Fibroblast of lung (primary cell): ENCODE measurements around the gene RPL23. TPM values are rescaled to one million over a fixed set of nuclear protein-coding genes. Genes with fewer than 3 reads are reported as not detected.

Experiments
- DNase-seq, 2 donors: peaks; one replicate each; pipeline versions ENCODE4 v3.0.0 to v3.0.0-alpha.2; 2010; ENCODE audit warnings: low read depth in 2 of 2
- H2AFZ ChIP-seq: 2 replicates; pipeline ENCODE4 v1.5.1; 2012; ENCODE audit warnings: low read length, control low read depth, inconsistent platforms
- H3K27ac ChIP-seq: 2 replicates; pipeline ENCODE4 v1.5.1; 2011; ENCODE audit warnings: low read length, control low read depth; ENCODE audit not compliant: insufficient read depth
- H3K27me3 ChIP-seq: 2 replicates; pipeline ENCODE4 v1.5.1; 2011; ENCODE audit warnings: mild to moderate bottlenecking, low read length; ENCODE audit not compliant: control insufficient read depth, insufficient read depth
- H3K36me3 ChIP-seq: 2 replicates; pipeline ENCODE4 v1.5.1; 2011; ENCODE audit warnings: low read length; ENCODE audit not compliant: control insufficient read depth, insufficient read depth
- H3K4me1 ChIP-seq: 2 replicates; pipeline ENCODE4 v1.5.1; 2011; ENCODE audit warnings: low read length; ENCODE audit not compliant: control insufficient read depth, insufficient read depth; ENCODE audit errors: extremely low read depth
- H3K4me2 ChIP-seq: 2 replicates; pipeline ENCODE4 v1.5.1; 2011; ENCODE audit warnings: low read length, control low read depth; ENCODE audit not compliant: insufficient read depth; ENCODE audit errors: extremely low read depth
- H3K4me3 ChIP-seq, 4 experiments: fragments of 200-600 bp in 1 of 4; sonication (generic) in 1 of 4; replicated peaks in 1 of 4; 2 replicates each; pipeline ENCODE4 v1.5.1; 2011 to 2016; ENCODE audit warnings: low read length in 4 of 4, low read depth in 3 of 4, mild to moderate bottlenecking in 3 of 4, control low read depth in 2 of 4, inconsistent platforms in 1 of 4, mixed read lengths in 1 of 4; ENCODE audit not compliant: insufficient read depth in 1 of 4; ENCODE audit errors: control extremely low read depth in 1 of 4
- H3K79me2 ChIP-seq: 2 replicates; pipeline ENCODE4 v1.5.1; 2012; ENCODE audit warnings: mild to moderate bottlenecking, low read length, inconsistent platforms; ENCODE audit not compliant: control insufficient read depth, insufficient read depth
- H3K9ac ChIP-seq: 2 replicates; pipeline ENCODE4 v1.5.1; 2011; ENCODE audit warnings: mild to moderate bottlenecking, low read length, control low read depth; ENCODE audit not compliant: insufficient read depth
- H3K9me3 ChIP-seq: 2 replicates; pipeline ENCODE4 v1.5.1; 2012; ENCODE audit warnings: low read depth, low read length; ENCODE audit not compliant: control insufficient read depth, insufficient read depth
- H4K20me1 ChIP-seq: 2 replicates; pipeline ENCODE4 v1.5.1; 2011; ENCODE audit warnings: low read length; ENCODE audit not compliant: control insufficient read depth, insufficient read depth; ENCODE audit errors: extremely low read depth
- CTCF ChIP-seq, 2 donors: IDR thresholded peaks in 1 of 2; conservative IDR thresholded peaks in 1 of 2; 1 replicate in 1 of 2; 2 replicates in 1 of 2; pipeline ENCODE4 v1.5.1; 2011 to 2012; ENCODE audit warnings: low read length in 2 of 2, control low read depth in 1 of 2, inconsistent platforms in 1 of 2, low read depth in 1 of 2, mild to moderate bottlenecking in 1 of 2
- EZH2 ChIP-seq: IDR thresholded peaks from 2 replicates; pipeline ENCODE4 v1.5.1; 2012; ENCODE audit warnings: low read length, control low read depth, mild to moderate bottlenecking; ENCODE audit errors: missing control alignments
- polyA plus RNA-seq, 2 donors: library from polyadenylated mRNA; depleted of rRNA in 1 of 2; stranded (reverse) in 1 of 2; unstranded in 1 of 2; fragments of >200 nt; gene quantifications; 2 replicates each; pipeline ENCODE4 v1.2.1, GENCODE V29; 2011 to 2012; ENCODE audit warnings: missing spikeins in 1 of 2
- total RNA-seq: library from RNA; depleted of rRNA; stranded (reverse); fragments of >200 nt; gene quantifications from 2 replicates; pipeline ENCODE4 v1.2.1, GENCODE V29; 2014

The RPL23 gene
- total and polyA plus RNA-seq, 2 donors (not counting 1 experiment from before 2014, with no cell fraction given) = 1,552 to 2,693 TPM

DNA sequence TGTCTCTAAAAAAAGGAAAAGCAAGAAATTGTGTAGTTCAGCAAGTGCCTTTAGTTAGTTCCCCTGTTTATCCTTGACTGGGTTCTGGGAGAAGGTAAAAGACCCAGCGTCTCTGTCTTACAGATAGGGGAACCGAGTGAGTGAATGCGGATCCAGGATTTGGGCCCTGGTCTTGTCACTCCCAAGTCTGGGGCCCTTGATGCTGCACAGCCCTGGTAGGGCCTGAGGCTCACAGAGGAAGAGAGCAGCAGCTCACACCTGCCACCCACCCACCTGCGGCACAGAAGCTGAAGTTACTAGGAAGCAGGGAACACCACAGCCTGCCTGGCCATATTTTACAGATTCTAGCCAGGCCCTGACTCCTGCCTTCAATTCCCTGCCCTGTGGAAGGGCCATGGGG lies 38.6 kb upstream of the RPL23 start:
- no peaks in the 10 kb centered on the region for H3K9me3 ChIP-seq
- TF ChIP-seq EZH2 = no peak
- TF ChIP-seq CTCF (conservative IDR thresholded peaks at IDR 0.05 in 1 of 2, IDR thresholded peaks at IDR 0.05 in 1 of 2; ENCODE audit: low read depth in 1 of 2, low read length in 2 of 2) = no peak
- H2AFZ ChIP-seq = no peak overlapping the region
- no peak overlapping the region for H3K4me2 ChIP-seq
- H3K9ac ChIP-seq = no peak overlapping the region
- peaks cover 45% of the 10 kb centered on the region for H3K36me3 ChIP-seq
- H3K27ac ChIP-seq = no peak overlapping the region
- H4K20me1 ChIP-seq = no peaks in the 10 kb centered on the region
- H3K4me1 ChIP-seq = peaks cover 17% of the 10 kb centered on the region
- H3K27me3 ChIP-seq = no peaks in the 10 kb centered on the region
- H3K4me3 ChIP-seq = no peak overlapping the region
- H3K79me2 ChIP-seq = peaks cover 73% of the 10 kb centered on the region
- no peak for DNase-seq

DNA sequence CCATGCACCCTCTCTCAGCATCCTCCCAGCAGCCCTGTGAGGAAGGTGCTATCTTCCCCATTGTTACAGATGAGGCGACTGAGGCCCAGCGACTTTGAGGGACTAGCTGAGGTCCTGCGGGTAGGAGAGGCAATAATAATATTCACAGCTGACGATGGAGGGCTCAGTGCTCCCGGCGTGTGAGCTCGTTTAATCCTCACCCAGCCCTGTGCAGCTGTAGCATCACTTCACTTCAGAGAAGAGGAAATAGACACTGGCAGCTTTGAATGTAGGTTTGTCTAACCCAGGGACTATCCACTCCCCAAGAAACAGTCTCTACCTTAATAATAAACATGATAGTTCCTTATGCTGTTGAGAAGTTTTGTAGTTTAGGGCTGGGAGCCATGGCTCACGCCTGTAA lies 37.9 kb upstream of the RPL23 start:
- Histone ChIP-seq H2AFZ (no peak overlapping the region), H4K20me1 (no peaks in the 10 kb centered on the region)

DNA sequence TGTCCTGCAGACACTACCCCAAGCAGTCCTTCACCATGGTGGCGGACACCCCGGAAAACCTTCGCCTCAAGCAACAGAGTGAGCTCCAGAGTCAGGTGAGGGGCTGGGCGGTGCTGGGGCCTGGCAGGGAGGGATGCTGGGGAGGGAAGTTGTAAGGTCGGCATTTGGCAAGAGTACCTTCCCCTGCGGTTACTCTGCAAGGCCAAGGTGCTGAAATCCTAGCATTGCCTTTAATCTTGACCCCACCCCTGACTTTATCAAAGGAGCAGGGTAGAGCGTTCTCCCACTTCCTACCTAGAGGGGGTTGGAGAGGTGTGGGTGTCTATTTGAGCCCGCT lies 36.9 kb upstream of the RPL23 start:
- H3K4me2 ChIP-seq = no peak overlapping the region
- H3K9ac ChIP-seq = no peak overlapping the region
- H3K79me2 ChIP-seq = peaks cover 75% of the 10 kb centered on the region
- no peak for DNase-seq
- H3K27ac ChIP-seq = no peak overlapping the region
- peaks cover 14% of the 10 kb centered on the region for H3K4me1 ChIP-seq
- TF ChIP-seq CTCF (conservative IDR thresholded peaks at IDR 0.05 in 1 of 2, IDR thresholded peaks at IDR 0.05 in 1 of 2; ENCODE audit: low read depth in 1 of 2, low read length in 2 of 2) (no peak), EZH2 (no peak)
- H3K9me3 ChIP-seq = no peaks in the 10 kb centered on the region
- no peaks in the 10 kb centered on the region for H3K27me3 ChIP-seq
- no peak overlapping the region for H3K4me3 ChIP-seq
- no peaks in the 10 kb centered on the region for H4K20me1 ChIP-seq
- H3K36me3 ChIP-seq = peaks cover 38% of the 10 kb centered on the region
- H2AFZ ChIP-seq = no peak overlapping the region

More for the DNA sequence above, 37.9 kb upstream of the RPL23 start:
- Histone ChIP-seq H3K4me1 (peaks cover 11% of the 10 kb centered on the region), H3K9ac (no peak overlapping the region), H3K27me3 (no peaks in the 10 kb centered on the region), H3K79me2 (peaks cover 74% of the 10 kb centered on the region), H3K9me3 (no peaks in the 10 kb centered on the region), H3K36me3 (peaks cover 43% of the 10 kb centered on the region), H3K4me2 (no peak overlapping the region), H3K4me3 (no peak overlapping the region), H3K27ac (no peak overlapping the region)
- no peak for DNase-seq
- no peak for TF ChIP-seq EZH2
- TF ChIP-seq CTCF (conservative IDR thresholded peaks at IDR 0.05 in 1 of 2, IDR thresholded peaks at IDR 0.05 in 1 of 2; ENCODE audit: low read depth in 1 of 2, low read length in 2 of 2) = no peak
